GM10266 (cell line): ENCODE measurements around the gene PCCA.
"Not testable (repeated sequence)": the region's sequence is repeated elsewhere in the genome, so short reads cannot be mapped to it uniquely, and the experiment has no call there.

Experiments used
- DNase-seq: peaks from one replicate; pipeline ENCODE4 v3.0.0; 2012; ENCODE audit errors: extremely low spot score
- CTCF ChIP-seq: IDR thresholded peaks from 2 replicates; pipeline ENCODE4 v1.5.1; 2012; ENCODE audit warnings: mild to moderate bottlenecking, low read depth; ENCODE audit not compliant: control insufficient read depth, insufficient read depth; ENCODE audit errors: missing control alignments

The PCCA gene

GRCh38 chr13:100305398-100305797, 216.5 kb downstream of the PCCA start:
- no peak for TF ChIP-seq CTCF
- no peak for DNase-seq

- no peak for TF ChIP-seq CTCF
These were observed 217.1 kb downstream of the PCCA start for GRCh38 chr13:100306030-100306429.

DNA sequence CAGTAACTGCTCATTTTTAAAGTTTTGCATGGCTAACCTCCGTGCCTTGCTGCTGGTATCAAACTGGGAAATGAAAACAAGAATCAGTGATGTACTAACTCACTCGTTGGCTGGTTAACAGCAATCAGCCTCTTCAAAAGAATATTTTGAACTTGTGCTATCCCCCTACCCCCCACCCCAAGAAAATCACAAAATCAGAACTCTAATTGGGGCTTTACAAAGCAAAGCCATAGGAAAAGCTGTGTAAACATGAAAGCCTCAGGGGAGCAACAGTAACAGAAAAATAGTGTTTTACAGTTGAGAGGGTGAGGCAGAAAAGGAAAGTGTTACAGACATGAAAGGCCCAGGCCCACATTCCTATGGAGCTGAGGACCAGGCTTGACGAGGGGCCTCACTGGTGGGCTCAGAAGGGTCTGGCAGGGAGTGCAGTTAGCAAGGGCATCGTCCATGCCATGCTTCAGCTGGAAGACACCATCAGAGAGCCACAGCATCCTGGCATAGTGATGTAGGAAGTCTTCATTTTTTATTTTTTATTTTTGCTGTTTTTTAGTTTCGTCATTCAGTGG, 217.6 kb downstream of the PCCA start:
- no peak for DNase-seq
- no peak for TF ChIP-seq CTCF

More at GRCh38 chr13:100306030-100306429, 217.1 kb downstream of the PCCA start:
- no peak for DNase-seq

DNA sequence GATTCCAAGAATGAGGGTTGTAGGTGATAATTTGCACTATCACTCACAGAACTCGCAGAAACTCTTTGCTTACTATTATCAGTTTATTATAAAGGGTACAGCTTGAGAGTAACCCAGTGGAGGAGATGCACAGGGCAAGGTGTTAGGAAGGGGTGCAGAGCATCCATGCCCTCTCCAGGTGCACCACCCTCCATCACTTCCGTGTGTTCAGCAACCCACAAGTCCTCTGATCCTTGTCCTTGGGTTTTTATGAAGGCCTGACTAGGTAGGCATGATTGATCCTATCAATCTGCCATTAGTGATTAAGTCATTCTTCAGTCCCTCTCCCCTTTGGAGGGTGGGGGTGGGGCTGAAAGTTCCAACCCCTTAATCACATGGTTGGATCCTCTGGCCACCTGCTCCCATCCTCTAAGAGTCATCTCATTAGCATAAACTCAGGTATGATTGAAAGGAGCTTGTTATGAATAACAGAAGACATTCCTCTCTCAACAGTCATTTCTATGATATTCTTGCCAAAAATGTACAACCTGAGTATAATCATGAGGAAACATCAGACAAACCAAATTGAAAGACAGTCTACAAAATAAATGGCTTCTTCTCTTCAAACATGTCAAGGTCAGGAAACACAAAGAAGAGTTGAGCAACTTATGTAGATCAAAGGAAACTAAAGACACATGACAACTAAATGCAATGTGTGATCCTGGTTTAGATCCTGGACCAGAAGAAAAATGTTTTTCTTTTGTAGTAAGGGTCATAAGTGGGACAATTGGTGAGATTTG, 225.4 kb downstream of the PCCA start:
- no peak for DNase-seq

DNA sequence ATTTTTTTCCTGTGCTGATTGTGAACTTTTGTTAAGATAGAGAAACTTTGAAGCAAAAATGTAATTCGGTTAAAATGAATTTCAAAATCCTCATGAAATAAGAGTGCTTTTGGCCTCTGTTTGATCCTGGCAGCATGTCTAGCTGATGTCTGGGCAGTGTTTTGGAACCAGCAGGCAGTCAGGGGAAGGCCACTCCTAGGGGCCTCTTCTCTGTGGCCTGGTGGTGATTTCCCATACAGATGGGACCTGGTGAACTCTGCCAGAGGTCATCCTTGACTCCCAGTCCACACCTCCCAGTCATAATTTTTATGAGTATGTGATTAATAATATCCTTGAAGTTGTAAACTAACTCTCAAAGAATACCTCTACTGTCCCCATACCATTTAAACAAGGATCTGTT, 226.6 kb downstream of the PCCA start:
- no peak for DNase-seq
- no peak for TF ChIP-seq CTCF

More for the DNA sequence above, 225.4 kb downstream of the PCCA start:
- TF ChIP-seq CTCF = no peak

DNA sequence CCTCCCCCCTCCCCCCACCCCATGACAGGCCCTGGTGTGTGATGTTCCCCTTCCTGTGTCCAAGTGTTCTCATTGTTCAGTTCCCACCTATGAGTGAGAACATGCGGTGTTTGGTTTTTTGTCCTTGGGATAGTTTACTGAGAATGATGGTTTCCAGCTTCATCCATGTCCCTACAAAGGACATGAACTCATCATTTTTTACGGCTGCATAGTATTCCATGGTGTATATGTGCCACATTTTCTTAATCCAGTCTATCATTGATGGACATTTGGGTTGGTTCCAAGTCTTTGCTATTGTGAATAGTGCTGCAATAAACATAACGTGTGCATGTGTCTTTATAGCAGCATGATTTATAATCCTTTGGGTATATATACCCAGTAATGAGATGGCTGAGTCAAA, 229.6 kb downstream of the PCCA start:
- not testable (repeated sequence) for DNase-seq

DNA sequence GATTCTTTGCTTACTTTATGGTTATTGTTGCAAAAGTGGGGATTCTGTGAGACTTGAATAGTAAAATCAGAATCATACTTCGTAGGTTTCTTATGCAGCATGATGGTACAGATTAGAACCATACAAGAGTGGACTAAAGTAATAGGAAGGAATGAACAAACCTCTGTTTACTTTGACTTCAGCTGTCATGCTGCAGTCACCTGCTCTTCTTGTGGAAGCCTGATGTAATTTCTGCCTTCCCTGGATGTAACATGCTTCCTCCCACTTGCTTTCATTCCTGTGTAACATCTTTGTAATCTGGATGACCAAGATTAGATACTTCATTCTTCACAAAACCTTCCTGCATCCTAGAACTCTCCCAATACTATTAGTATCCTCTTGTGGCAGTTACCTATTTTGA, 235.0 kb downstream of the PCCA start:
- no peak for DNase-seq
- TF ChIP-seq CTCF = no peak
